ENCODE data around the gene NPHS1.
"Not testable (repeated sequence)": the region's sequence is repeated elsewhere in the genome, so short reads cannot be mapped to it uniquely, and the experiment has no call there.

Gene NPHS1
- total RNA-seq: 0 to 0.31 reads per million in 2 donors

GRCh38 chr19:35852029-35852780, at the start of gene NPHS1:
TSS of gene NPHS1 (minus strand) at chr19:35852504. CDS start at chr19:35851837, 667 bp downstream.
- no peak for DNase-seq

- no peak for DNase-seq
These were observed 48.8 kb upstream of the NPHS1 start for GRCh38 chr19:35901055-35901644.

DNA sequence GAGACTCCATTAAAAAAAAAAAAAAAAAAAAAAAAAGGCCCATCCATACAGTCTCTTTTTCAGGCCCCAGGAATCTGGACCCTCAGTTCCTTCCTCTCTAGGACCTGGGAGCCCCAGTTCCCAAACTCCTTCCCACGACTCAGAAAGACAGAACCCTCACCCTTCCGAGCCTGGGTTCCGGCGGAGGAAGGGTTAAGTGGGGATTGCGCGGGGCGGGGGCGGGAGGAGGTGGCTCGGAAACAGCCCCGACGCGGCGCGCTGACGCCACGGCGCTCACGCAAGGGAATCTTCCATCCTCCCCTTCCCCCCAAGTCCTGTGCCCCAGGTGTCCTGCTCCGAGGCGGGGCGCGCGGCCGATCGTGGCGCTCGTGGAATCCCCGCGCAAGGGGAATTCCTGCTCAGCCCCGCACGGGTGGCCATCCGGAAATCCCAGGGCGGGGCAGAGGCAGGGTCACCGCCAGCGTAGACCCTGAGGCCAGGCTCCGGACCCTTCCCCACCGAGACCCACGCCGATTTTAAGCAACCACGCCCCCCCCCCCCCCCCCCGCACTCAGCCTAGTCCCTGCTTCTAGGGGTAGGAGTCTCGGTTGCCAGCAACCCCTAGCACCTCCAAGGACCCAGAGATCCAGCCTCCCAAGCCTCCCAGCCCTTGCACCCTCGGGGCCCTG, 47.4 kb upstream of the NPHS1 start:
- peak; percentile 85 for DNase-seq

- no peak for DNase-seq
These were observed 46.1 kb upstream of the NPHS1 start for GRCh38 chr19:35898499-35898809.

GRCh38 chr19:35897706-35898451, 45.6 kb upstream of the NPHS1 start:
- no peak for DNase-seq

GRCh38 chr19:35896643-35897040, 44.3 kb upstream of the NPHS1 start:
- no peak for DNase-seq

DNA sequence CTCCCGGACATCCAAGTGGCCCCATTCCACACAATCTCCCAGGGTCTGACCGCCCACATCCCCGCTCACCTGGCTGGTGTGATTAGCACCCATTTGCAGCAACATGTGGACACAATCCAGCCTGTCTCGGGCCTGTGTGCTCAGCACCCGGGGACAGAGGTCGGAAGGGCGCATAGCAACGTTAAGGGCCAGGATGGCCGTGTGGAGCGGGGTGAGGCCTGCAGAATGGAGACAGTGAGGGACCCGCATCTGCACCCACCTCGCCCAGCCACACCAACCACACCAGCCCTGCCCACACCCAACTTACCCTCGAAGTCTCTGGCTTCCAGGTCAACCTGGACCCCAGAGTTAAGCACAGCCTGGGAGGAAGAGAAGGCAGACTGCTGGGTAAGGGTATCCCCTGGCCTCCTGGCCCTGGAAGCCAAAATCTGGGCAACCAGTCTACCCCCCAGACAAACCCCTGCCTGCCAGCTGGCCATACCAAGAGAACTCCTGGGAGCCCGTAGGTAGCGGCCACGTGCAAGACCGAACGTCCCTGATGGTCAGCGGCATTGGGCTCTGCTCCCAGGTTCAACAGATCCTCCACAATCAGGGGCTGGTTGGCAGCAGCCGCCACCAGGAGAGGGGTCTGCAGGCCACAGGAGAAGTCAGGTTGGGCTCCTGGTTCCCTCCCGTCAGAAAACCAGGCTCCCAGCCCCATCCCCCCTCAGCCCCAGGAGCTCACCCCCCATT, 43.8 kb upstream of the NPHS1 start:
- DNase-seq: no peak

DNA sequence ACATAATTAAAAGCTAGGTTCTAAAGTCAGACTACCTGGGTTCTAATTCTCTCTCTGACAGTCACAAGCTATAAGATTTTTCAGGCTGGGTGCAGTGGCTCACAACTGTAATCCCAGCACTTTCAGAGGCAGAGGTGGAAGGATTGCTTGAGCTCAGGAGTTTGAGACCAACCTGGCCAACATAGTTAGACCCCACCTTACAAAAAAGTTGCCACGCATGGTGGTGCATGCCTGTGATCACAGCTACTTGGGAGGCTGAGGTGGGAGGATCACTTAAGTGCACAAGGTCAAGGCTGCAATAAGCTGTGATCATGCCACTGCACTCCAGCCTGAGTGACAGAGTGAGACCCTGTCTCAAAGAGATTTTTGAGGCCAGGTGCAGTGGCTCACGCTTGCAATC, 42.0 kb upstream of the NPHS1 start:
- no peak for DNase-seq

DNA sequence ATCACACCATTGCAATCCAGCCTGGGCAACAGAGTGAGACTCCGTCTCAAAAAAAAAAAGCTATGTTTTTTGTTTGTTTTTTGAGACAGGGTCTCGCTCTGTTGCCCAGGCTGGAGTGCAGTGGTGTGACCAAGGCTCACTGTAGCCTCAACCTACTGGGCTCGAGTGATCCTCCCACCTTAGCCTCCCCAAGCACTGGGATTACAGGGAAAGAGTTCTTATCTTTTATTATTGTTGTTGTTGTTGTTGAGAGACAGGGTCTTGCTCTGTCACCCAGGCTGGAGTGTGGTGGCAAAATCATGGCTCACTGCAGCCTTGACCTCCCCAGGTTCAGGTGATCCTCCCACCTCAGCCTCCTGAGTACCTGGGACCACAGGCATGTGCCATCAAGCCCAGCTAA, 39.5 kb upstream of the NPHS1 start:
- not testable (repeated sequence) for DNase-seq

DNA sequence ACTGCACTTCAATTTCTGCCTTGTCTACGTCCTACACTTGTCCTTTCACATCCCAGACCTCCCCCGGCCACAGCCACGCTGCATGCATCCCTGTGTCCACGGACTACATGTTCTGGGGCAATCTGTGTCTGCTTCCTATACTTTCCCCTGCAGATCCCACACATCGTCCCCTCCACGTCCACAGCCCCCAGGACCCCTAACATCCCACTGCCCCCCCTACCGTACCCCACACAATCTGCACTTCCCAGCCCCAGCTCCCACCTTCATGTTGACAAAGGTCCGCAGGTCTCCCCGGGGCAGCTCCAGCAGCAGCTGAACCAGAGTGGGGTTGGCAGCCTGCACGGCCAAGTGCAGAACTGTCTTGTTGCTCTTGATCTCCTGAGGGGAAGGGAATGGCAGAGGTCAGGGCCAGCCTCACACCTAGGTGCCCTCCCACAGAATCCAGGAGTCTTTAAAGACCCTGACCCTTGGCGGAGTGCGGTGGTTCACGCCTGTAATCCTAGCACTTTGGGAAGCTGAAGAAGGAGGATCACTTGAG, 37.9 kb upstream of the NPHS1 start:
- no peak for DNase-seq

DNA sequence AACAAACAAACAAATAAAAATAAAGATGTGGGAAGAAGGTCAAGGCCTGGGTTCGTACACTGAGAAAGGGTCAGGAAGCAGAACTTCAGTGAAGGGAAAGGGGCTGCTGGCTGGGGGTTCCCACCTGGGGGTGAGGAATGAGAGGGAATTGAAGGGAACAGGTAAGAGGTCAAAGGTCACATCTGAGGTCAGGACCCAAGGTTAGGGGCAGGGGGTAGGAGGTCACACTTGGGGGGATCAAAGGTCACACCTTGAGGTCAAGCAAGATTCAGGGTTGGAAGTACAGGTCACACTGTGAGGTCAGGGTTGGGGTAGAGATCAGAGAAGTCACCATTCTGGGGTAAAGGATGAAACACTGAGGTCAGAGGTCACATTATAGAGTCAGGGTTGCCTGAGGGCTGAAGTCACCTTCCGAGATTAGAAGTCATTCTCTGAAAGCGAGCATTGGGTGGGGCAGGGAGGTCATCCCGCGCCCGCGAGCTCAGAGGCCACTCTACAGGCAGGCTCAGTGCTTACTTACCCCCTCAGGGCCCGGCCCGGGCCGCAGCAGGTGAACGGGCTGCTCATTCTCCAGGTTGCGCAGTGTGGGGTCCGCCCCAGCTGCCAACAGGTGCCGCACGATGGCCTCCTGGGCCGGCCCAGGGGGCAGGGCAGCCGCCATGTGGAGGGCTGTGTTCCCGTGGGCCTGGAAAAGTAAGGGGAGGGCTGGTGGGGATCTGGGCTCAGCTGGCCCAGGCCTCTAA, 37.2 kb upstream of the NPHS1 start:
- no peak for DNase-seq

DNA sequence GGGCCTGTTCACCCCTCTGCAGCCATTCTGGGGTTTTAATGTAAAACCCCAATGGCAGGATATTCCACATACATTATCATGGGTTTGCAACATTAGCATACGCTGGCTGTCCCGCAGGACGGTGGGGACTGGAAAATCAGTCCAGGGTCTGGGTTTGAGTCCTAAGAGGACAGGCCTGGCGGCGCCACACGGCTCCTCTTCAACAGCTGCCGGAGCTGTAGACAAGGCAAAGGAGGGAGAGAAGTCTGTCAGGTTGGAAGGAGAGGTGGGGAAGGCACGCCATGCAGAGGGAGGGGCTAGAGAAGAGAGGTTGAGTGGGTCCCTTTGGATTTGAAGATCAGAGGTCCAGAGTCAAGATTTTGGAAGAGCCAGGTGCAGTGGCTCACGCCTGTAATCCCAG, 36.1 kb upstream of the NPHS1 start:
- DNase-seq: no peak

GRCh38 chr19:35887197-35887596, 34.9 kb upstream of the NPHS1 start:
- DNase-seq: no peak

- DNase-seq: no peak
These were observed 33.6 kb upstream of the NPHS1 start for GRCh38 chr19:35885904-35886303.

- DNase-seq: no peak
These were observed 33.0 kb upstream of the NPHS1 start for GRCh38 chr19:35885225-35885738.

GRCh38 chr19:35883882-35884281, 31.6 kb upstream of the NPHS1 start:
- no peak for DNase-seq

- no peak for DNase-seq
These were observed 30.0 kb upstream of the NPHS1 start for GRCh38 chr19:35882114-35882832.

DNA sequence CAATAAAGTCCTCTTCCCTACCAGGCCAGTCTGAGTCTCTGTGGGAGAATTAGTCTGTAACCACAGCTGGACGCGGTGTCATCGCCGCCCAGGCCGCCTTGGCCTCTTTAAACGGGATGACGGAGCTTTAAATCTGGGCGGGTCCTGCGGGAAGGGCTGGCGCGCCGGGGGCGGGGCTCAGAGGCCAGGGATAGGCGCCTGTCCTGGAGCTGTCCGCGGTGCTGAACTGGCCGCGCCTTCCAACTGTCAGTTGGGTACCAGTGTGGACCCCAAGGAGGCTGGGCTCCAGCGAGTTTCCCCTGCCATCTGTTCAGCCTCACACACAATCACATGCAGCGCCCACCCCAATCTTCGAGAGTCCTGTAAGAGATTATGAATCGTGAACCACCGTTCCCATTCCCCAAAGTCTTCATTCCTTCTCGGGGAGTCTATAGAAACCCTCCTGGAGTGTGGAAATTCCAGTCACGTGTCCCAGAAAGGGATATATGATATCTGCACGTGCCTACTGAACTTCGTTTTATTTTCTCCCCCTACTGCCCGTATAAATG, 27.5 kb upstream of the NPHS1 start:
- DNase-seq: peak; percentile 56

GRCh38 chr19:35879068-35879467, 26.8 kb upstream of the NPHS1 start:
- DNase-seq: no peak

- no peak for DNase-seq
These were observed 22.2 kb upstream of the NPHS1 start for GRCh38 chr19:35874392-35874930.
